Measurements from ENCODE around the gene ATP6V1G1. TPM values are rescaled to one million over a fixed set of nuclear protein-coding genes. Genes with fewer than 3 reads are reported as not detected.

The ATP6V1G1 gene
- total RNA-seq, 2 donors from 2014 or later, result 109 to 153 TPM

DNA sequence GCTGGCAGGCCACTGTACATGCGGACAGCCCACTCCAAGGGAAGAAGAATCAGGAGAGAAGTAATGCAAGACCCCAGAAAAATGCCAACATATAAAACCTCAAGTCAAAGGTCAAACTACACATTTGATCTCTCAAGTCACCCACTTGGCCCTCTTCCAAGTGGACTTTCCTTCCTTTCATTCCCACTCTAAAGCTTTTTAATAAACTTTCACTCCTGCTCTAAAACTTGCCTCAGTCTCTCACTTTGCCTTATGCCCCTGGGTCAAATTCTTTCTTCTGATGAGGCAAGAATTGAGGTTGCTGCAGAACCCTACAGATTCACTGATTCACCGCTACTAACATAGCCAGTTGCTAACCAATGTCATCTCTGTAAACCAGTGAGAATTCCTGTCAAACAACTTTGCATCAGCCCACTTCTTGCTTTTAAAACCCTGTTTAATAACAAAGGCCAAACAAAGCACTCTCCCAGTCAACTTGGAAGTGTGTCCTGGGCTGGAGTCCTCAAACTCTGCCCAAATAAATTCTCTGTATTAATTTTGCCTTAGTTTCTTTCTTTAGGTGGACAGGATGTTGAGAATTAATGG lies 6.9 kb upstream of the ATP6V1G1 start:
- Histone ChIP-seq H3K4me1 (ENCODE audit: control insufficient read depth in 1 of 2, low read depth in 2 of 2) (no peaks in the 10 kb centered on the region), H3K27ac (no peak overlapping the region), H3K27me3 (replicated peaks; ENCODE audit: insufficient read depth) (no peaks in the 10 kb centered on the region), H3K36me3 (no peaks in the 10 kb centered on the region), H3K9me3 (no peaks in the 10 kb centered on the region), H3K4me3 (no peak overlapping the region)
- no peak for ATAC-seq (ENCODE audit: insufficient number of reproducible peaks, low FRiP score, low read depth)
- DNase-seq (ENCODE audit: low spot score), result no peak
- TF ChIP-seq, protein P1, sequence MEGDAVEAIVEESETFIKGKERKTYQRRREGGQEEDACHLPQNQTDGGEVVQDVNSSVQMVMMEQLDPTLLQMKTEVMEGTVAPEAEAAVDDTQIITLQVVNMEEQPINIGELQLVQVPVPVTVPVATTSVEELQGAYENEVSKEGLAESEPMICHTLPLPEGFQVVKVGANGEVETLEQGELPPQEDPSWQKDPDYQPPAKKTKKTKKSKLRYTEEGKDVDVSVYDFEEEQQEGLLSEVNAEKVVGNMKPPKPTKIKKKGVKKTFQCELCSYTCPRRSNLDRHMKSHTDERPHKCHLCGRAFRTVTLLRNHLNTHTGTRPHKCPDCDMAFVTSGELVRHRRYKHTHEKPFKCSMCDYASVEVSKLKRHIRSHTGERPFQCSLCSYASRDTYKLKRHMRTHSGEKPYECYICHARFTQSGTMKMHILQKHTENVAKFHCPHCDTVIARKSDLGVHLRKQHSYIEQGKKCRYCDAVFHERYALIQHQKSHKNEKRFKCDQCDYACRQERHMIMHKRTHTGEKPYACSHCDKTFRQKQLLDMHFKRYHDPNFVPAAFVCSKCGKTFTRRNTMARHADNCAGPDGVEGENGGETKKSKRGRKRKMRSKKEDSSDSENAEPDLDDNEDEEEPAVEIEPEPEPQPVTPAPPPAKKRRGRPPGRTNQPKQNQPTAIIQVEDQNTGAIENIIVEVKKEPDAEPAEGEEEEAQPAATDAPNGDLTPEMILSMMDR (IDR thresholded peaks at IDR 0.05), result no peak

DNA sequence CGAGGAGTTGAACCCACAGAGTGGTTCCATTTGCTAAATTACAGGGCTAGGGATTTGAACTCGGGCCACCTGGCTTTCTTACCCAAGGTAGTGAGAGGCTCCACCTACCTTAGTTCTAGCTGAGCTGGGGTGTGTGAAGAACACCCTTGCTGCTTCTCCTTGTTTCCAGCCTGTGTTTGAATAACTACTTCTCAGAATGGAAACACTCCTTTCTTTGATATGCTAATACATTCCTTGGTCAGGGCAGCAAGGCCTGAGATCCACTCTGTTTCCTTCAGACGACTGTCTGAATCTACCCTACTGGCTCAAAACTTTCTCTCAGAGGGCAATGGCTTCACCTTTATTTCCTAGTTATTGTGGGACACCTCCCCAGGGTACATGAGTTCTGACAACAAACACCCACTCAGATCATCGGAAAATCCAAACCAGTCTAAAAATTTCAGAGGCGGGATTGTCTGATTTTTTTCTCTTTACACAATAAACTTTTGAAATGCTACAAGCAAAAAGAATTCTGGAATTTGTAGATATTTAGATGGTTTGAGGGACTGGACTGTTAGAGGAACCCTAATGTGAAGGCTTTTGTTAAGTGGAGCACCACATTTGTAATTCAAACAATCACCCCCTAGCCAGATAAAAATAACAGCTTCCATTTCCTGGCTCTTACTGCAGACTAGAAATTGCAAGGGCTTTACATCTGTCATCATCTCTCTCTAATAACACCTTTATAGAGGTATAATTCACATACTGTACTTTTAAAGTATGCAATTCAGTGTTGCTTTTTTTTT lies 4.0 kb upstream of the ATP6V1G1 start:
- Histone ChIP-seq H3K9me3 (no peaks in the 10 kb centered on the region), H3K4me3 (no peak overlapping the region), H3K27me3 (replicated peaks; ENCODE audit: insufficient read depth) (no peaks in the 10 kb centered on the region), H3K4me1 (ENCODE audit: control insufficient read depth in 1 of 2, low read depth in 2 of 2) (peaks cover 1 to 7% of the 10 kb centered on the region in 2 donors), H3K27ac (no peak overlapping the region), H3K36me3 (no peaks in the 10 kb centered on the region)
- no peak for DNase-seq (ENCODE audit: low spot score)
- TF ChIP-seq, protein P1 (IDR thresholded peaks at IDR 0.05), result no peak
- ATAC-seq (ENCODE audit: insufficient number of reproducible peaks, low FRiP score, low read depth), result no peak

GRCh38 chr9:114588210-114588609 lies 641 bp downstream of the ATP6V1G1 start:
- Histone ChIP-seq H3K4me1 (ENCODE audit: control insufficient read depth in 1 of 2, low read depth in 2 of 2) (peaks cover 40 to 44% of the 10 kb centered on the region in 2 donors), H3K27me3 (replicated peaks; ENCODE audit: insufficient read depth) (no peaks in the 10 kb centered on the region), H3K36me3 (peaks cover 2% of the 10 kb centered on the region), H3K4me3 (peak overlapping the region; percentile 93), H3K9me3 (no peaks in the 10 kb centered on the region), H3K27ac (peak overlapping the region; percentile 84 to 85)
- ATAC-seq (ENCODE audit: insufficient number of reproducible peaks, low FRiP score, low read depth), result no peak
- DNase-seq (ENCODE audit: low spot score), result no peak
- TF ChIP-seq, protein P1 (IDR thresholded peaks at IDR 0.05), result no peak

DNA sequence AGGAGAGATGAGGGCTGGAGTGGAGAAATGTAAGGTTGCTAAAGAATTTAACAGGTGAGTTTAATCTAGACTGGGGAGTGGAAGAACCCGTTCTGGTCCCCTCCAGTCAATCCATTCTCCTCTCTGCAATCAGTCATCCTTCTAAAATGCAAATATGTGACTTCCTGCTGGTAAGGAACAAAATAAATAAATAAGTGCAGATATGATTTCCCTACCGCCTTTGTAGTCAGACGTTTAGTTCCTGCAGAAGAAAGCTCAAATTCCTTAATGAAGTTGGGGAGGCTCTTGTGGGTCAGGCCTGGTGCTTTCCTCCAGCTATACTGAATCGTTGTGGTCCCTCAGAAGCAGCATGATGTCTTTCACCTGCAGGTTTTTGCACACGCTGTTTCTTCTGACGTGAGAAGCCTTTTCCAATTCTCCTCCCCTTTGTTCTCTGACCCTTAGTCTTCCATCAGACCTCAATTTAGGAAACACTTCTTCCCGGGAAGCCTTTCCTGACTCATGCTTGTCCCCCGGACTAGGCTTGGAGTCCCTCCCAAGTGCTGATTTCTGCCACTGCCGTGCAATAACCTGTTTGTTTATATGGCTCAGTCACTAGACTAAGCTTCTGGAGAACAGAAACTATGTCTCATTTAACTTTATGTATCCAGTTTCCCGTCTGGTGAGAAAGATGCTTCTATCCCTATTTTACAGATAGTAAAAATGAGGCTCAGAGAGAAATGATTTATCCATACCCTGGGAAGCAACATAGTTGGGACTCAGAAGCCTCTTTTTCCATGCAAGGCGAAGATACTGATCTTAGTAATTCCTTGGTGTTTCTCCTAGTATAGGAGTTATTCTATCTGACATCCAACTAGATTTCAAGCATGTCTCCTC lies 1.3 kb downstream of the ATP6V1G1 start:
- DNase-seq (ENCODE audit: low spot score) (no peak), ATAC-seq (ENCODE audit: insufficient number of reproducible peaks, low FRiP score, low read depth) (no peak)
- Histone ChIP-seq H3K36me3 (peaks cover 9% of the 10 kb centered on the region), H3K27me3 (replicated peaks; ENCODE audit: insufficient read depth) (no peaks in the 10 kb centered on the region), H3K27ac (peak overlapping the region in 1 of 2 donors; percentile 84), H3K4me3 (peak overlapping the region; percentile 93), H3K4me1 (ENCODE audit: control insufficient read depth in 1 of 2, low read depth in 2 of 2) (peaks cover 40 to 44% of the 10 kb centered on the region in 2 donors), H3K9me3 (no peaks in the 10 kb centered on the region)
- TF ChIP-seq, protein P1 (IDR thresholded peaks at IDR 0.05), result no peak

- ATAC-seq (ENCODE audit: insufficient number of reproducible peaks, low FRiP score, low read depth), result no peak
- peaks cover 22% of the 10 kb centered on the region for H3K36me3 ChIP-seq
- TF ChIP-seq, protein P1 (IDR thresholded peaks at IDR 0.05), result no peak
- H3K4me1 ChIP-seq (ENCODE audit: control insufficient read depth in 1 of 2, low read depth in 2 of 2), result peaks cover 40 to 44% of the 10 kb centered on the region in 2 donors
- H3K27ac ChIP-seq, result no peak overlapping the region
- no peaks in the 10 kb centered on the region for H3K27me3 ChIP-seq (replicated peaks; ENCODE audit: insufficient read depth)
- DNase-seq (ENCODE audit: low spot score), result no peak
- no peaks in the 10 kb centered on the region for H3K9me3 ChIP-seq
- H3K4me3 ChIP-seq, result no peak overlapping the region
These were observed 2.8 kb downstream of the ATP6V1G1 start for GRCh38 chr9:114590328-114590727.

Measured in thoracic aorta (tissue), 2 donors.